HUES6 (cell line): ENCODE measurements around the gene CD14.
"Not testable (repeated sequence)": the region's sequence is repeated elsewhere in the genome, so short reads cannot be mapped to it uniquely, and the experiment has no call there.

Experiments used
- H3K27ac ChIP-seq: 2 replicates; pipeline ENCODE4 v1.7.0; 2013; ENCODE audit warnings: low read depth, mild to moderate bottlenecking, low read length, inconsistent platforms
- H3K27me3 ChIP-seq: 2 replicates; pipeline ENCODE4 v1.6.1; 2013; ENCODE audit warnings: low read length; ENCODE audit not compliant: control insufficient read depth, insufficient read depth
- H3K36me3 ChIP-seq: 2 replicates; pipeline ENCODE4 v1.6.1; 2013; ENCODE audit warnings: low read length; ENCODE audit not compliant: control insufficient read depth, insufficient read depth
- H3K4me1 ChIP-seq: 2 replicates; pipeline ENCODE4 v1.6.1; 2013; ENCODE audit warnings: low read length; ENCODE audit not compliant: control insufficient read depth, insufficient read depth
- H3K4me3 ChIP-seq: 2 replicates; pipeline ENCODE4 v1.5.1; 2013; ENCODE audit warnings: low read depth, low read length
- H3K9ac ChIP-seq: one replicate; pipeline ENCODE4 v1.6.1; 2013; ENCODE audit warnings: mild to moderate bottlenecking, low read length
- H3K9me3 ChIP-seq: 2 replicates; pipeline ENCODE4 v1.6.1; 2013; ENCODE audit warnings: low read depth, low read length; ENCODE audit not compliant: control insufficient read depth, insufficient read depth

CD14 gene

GRCh38 chr5:140664030-140664358 is 31.0 kb upstream of the CD14 start:
- no peak overlapping the region; the same call in 1 of the 2 replicates for H3K27ac ChIP-seq
- H3K4me1 ChIP-seq, result no peaks in the 10 kb centered on the region
- peaks cover 59% of the 10 kb centered on the region for H3K36me3 ChIP-seq
- peak overlapping the region; percentile 64 for H3K4me3 ChIP-seq
- H3K27me3 ChIP-seq, result no peaks in the 10 kb centered on the region
- H3K9ac ChIP-seq, result peak overlapping the region; percentile 81
- no peaks in the 10 kb centered on the region for H3K9me3 ChIP-seq

GRCh38 chr5:140660371-140660770 is 27.4 kb upstream of the CD14 start:
- H3K9ac ChIP-seq, H3K4me1 ChIP-seq, H3K9me3 ChIP-seq, H3K27me3 ChIP-seq, H3K27ac ChIP-seq, H3K4me3 ChIP-seq: not testable (repeated sequence)
- H3K36me3 ChIP-seq, result peaks cover 73% of the 10 kb centered on the region

GRCh38 chr5:140658870-140659269 is 25.9 kb upstream of the CD14 start:
- no peaks in the 10 kb centered on the region for H3K4me1 ChIP-seq
- H3K36me3 ChIP-seq, result peaks cover 88% of the 10 kb centered on the region
- no peak overlapping the region for H3K4me3 ChIP-seq
- no peak overlapping the region for H3K27ac ChIP-seq
- H3K27me3 ChIP-seq, result no peaks in the 10 kb centered on the region
- H3K9me3 ChIP-seq, result no peaks in the 10 kb centered on the region
- H3K9ac ChIP-seq, result no peak overlapping the region

- H3K9me3 ChIP-seq, result no peaks in the 10 kb centered on the region
- peak overlapping the region; percentile 73 for H3K4me3 ChIP-seq
- peak overlapping the region; percentile 44; the same call in 1 of the 2 replicates for H3K27ac ChIP-seq
- no peaks in the 10 kb centered on the region for H3K4me1 ChIP-seq
- H3K9ac ChIP-seq, result peak overlapping the region; percentile 82
- peaks cover 63% of the 10 kb centered on the region for H3K36me3 ChIP-seq
- H3K27me3 ChIP-seq, result no peaks in the 10 kb centered on the region
Observed at GRCh38 chr5:140647042-140647419, 14.1 kb upstream of the CD14 start.

- Histone ChIP-seq H3K27me3 (no peaks in the 10 kb centered on the region), H3K27ac (no peak overlapping the region), H3K4me3 (no peak overlapping the region), H3K9me3 (no peaks in the 10 kb centered on the region), H3K9ac (no peak overlapping the region), H3K36me3 (peaks cover 49% of the 10 kb centered on the region), H3K4me1 (peaks cover 6% of the 10 kb centered on the region)
Observed at GRCh38 chr5:140642718-140643117, 9.7 kb upstream of the CD14 start.

- Histone ChIP-seq H3K27me3 (no peaks in the 10 kb centered on the region), H3K27ac (no peak overlapping the region), H3K9ac (no peak overlapping the region), H3K9me3 (no peaks in the 10 kb centered on the region), H3K4me1 (peaks cover 6% of the 10 kb centered on the region), H3K36me3 (peaks cover 49% of the 10 kb centered on the region), H3K4me3 (no peak overlapping the region)
Observed at GRCh38 chr5:140641716-140642115, 8.7 kb upstream of the CD14 start.

GRCh38 chr5:140639148-140639981 is 6.4 kb upstream of the CD14 start, which contains the start of gene TMCO6:
Gene TMCO6, plus strand, starts transcription at chr5:140639451. Its CDS starts 77 bp downstream, at chr5:140639528.
- Histone ChIP-seq H3K27ac (no peak within 1 kb of the TSS), H3K9ac (peak within 1 kb of the TSS; percentile 86), H3K4me3 (peak within 1 kb of the TSS; percentile 86), H3K27me3 (no peaks in the 10 kb centered on the region), H3K9me3 (no peaks in the 10 kb centered on the region), H3K36me3 (peaks cover 32% of the 10 kb centered on the region), H3K4me1 (peaks cover 6% of the 10 kb centered on the region)

GRCh38 chr5:140638898-140639147 is 5.8 kb upstream of the CD14 start:
- H3K4me1 ChIP-seq, H3K9ac ChIP-seq, H3K9me3 ChIP-seq, H3K27ac ChIP-seq, H3K27me3 ChIP-seq: not testable (repeated sequence)
- H3K4me3 ChIP-seq, result peak overlapping the region; percentile 32
- peaks cover 26% of the 10 kb centered on the region for H3K36me3 ChIP-seq

GRCh38 chr5:140637371-140638100 is 4.6 kb upstream of the CD14 start:
- H3K4me3 ChIP-seq, result no peak overlapping the region
- H3K27ac ChIP-seq, result no peak overlapping the region
- peaks cover 6% of the 10 kb centered on the region for H3K4me1 ChIP-seq
- H3K27me3 ChIP-seq, result peaks cover 15% of the 10 kb centered on the region
- H3K36me3 ChIP-seq, result peaks cover 15% of the 10 kb centered on the region
- H3K9me3 ChIP-seq, result no peaks in the 10 kb centered on the region
- no peak overlapping the region for H3K9ac ChIP-seq

GRCh38 chr5:140635291-140636257 is 2.6 kb upstream of the CD14 start:
- H3K9me3 ChIP-seq, result 0 out of 2 replicates have a peak, but pooled peaks cover 3% of the 10 kb centered on the region
- peaks cover 35% of the 10 kb centered on the region for H3K27me3 ChIP-seq
- no peak overlapping the region for H3K4me3 ChIP-seq
- no peak overlapping the region for H3K27ac ChIP-seq
- H3K36me3 ChIP-seq, result no peaks in the 10 kb centered on the region
- H3K4me1 ChIP-seq, result peaks cover 9% of the 10 kb centered on the region
- no peak overlapping the region for H3K9ac ChIP-seq
